IMR-90 (cell line): ENCODE data around the gene DUSP7. TPM values are rescaled to one million over a fixed set of nuclear protein-coding genes. Genes with fewer than 3 reads are reported as not detected.

Experiments
- ATAC-seq: fragments of 200-7000 bp; cut with Tn5 transposase; 2 replicates; pipeline ENCODE4 v1.9.1; 2020; ENCODE audit warnings: low read depth, mild to moderate bottlenecking, moderate library complexity
- BruUV-seq: library from RNA; stranded (reverse); fragments of 400-500 nt; replicated peaks from 2 replicates; lab custom pipeline; 2021; lab: Mats Ljungman, UMichigan
- CTCF ChIA-PET: fragments of 300-600 bp; formaldehyde crosslinking; extraction: SDS; loops from one replicate; lab custom pipeline; 2021; ENCODE audit warnings: antibody characterized with exemption; lab: Yijun Ruan, JAX
- POLR2A ChIA-PET: fragments of 300-600 bp; sonication (Branson Sonifier 250); formaldehyde crosslinking; loops from one replicate; lab custom pipeline; 2022; ENCODE audit warnings: antibody characterized with exemption; ENCODE audit not compliant: unreplicated experiment; lab: Charles Lee
- DNase-seq: peaks from one replicate; pipeline ENCODE4 v3.0.0; 2013
- H2AFZ ChIP-seq: replicated peaks from 2 replicates; pipeline ENCODE3; 2013; ENCODE audit warnings: low read length, mild to moderate bottlenecking; ENCODE audit not compliant: poor library complexity
- H2AK5ac ChIP-seq: 2 replicates; pipeline ENCODE4 v1.6.1; 2013; ENCODE audit warnings: low read depth, low read length, inconsistent platforms
- H2AK9ac ChIP-seq: replicated peaks from 2 replicates; pipeline ENCODE3; 2013; ENCODE audit warnings: mild to moderate bottlenecking, low read depth, low read length, moderate library complexity; ENCODE audit not compliant: poor library complexity
- H2BK120ac ChIP-seq: 2 replicates; pipeline ENCODE4 v1.6.1; 2013; ENCODE audit warnings: low read depth, low read length, inconsistent platforms
- H2BK15ac ChIP-seq: 3 replicates; pipeline ENCODE4 v1.6.1; 2013; ENCODE audit warnings: low read depth, low read length, inconsistent platforms
- H2BK20ac ChIP-seq: 2 replicates; pipeline ENCODE4 v1.6.1; 2013; ENCODE audit warnings: low read depth, mild to moderate bottlenecking, inconsistent platforms, low read length, moderate library complexity
- H2BK5ac ChIP-seq: 2 replicates; pipeline ENCODE4 v1.6.1; 2013; ENCODE audit warnings: mild to moderate bottlenecking, low read depth, low read length, inconsistent platforms; ENCODE audit not compliant: poor library complexity, severe bottlenecking
- H3K14ac ChIP-seq: replicated peaks from 2 replicates; pipeline ENCODE4 v1.6.1; 2013; ENCODE audit warnings: low read depth, low read length, inconsistent platforms
- H3K18ac ChIP-seq: 2 replicates; pipeline ENCODE4 v1.6.1; 2013; ENCODE audit warnings: low read depth, low read length, control low read depth
- H3K23ac ChIP-seq: 2 replicates; pipeline ENCODE4 v1.6.1; 2013; ENCODE audit warnings: low read depth, low read length, inconsistent platforms
- H3K27ac ChIP-seq: 2 replicates; pipeline ENCODE4 v1.5.1; 2013; ENCODE audit warnings: mild to moderate bottlenecking, control low read depth, low read length; ENCODE audit not compliant: insufficient read depth
- H3K27me3 ChIP-seq: 2 replicates; pipeline ENCODE4 v1.6.1; 2013; ENCODE audit warnings: low read length; ENCODE audit not compliant: control insufficient read depth, insufficient read depth
- H3K36me3 ChIP-seq: 2 replicates; pipeline ENCODE4 v1.6.1; 2013; ENCODE audit warnings: low read length, mixed read lengths; ENCODE audit not compliant: control insufficient read depth, insufficient read depth
- H3K4ac ChIP-seq: 2 replicates; pipeline ENCODE4 v1.6.1; 2013; ENCODE audit warnings: low read depth, low read length, inconsistent platforms
- H3K4me1 ChIP-seq: 2 replicates; pipeline ENCODE4 v1.6.1; 2013; ENCODE audit warnings: low read length, mixed read lengths; ENCODE audit not compliant: control insufficient read depth, insufficient read depth
- H3K4me2 ChIP-seq: 2 replicates; pipeline ENCODE4 v1.6.1; 2013; ENCODE audit warnings: low read depth, mild to moderate bottlenecking, control low read depth, low read length, moderate library complexity
- H3K4me3 ChIP-seq: 2 replicates; pipeline ENCODE4 v1.5.1; 2013; ENCODE audit warnings: low read depth, mild to moderate bottlenecking, control low read depth, low read length, moderate library complexity; ENCODE audit not compliant: insufficient read depth
- H3K56ac ChIP-seq: 2 replicates; pipeline ENCODE4 v1.6.1; 2013; ENCODE audit warnings: low read length, inconsistent platforms; ENCODE audit not compliant: insufficient read depth; ENCODE audit errors: extremely low read depth
- H3K79me1 ChIP-seq, 2 experiments: 2 replicates each; pipeline ENCODE4 v1.6.1; 2013; ENCODE audit warnings: low read length in 2 of 2, inconsistent platforms in 1 of 2, low read depth in 1 of 2
- H3K9ac ChIP-seq: 2 replicates; pipeline ENCODE4 v1.6.1; 2013; ENCODE audit warnings: low read depth, low read length, control low read depth
- H3K9me1 ChIP-seq: 2 replicates; pipeline ENCODE4 v1.6.1; 2013; ENCODE audit warnings: low read length, inconsistent platforms; ENCODE audit not compliant: insufficient read depth
- H3K9me3 ChIP-seq: 2 replicates; pipeline ENCODE4 v1.6.1; 2013; ENCODE audit warnings: low read length; ENCODE audit not compliant: control insufficient read depth, insufficient read depth
- H4K20me1 ChIP-seq: 2 replicates; pipeline ENCODE4 v1.6.1; 2013; ENCODE audit warnings: low read length, inconsistent platforms; ENCODE audit not compliant: insufficient read depth
- H4K5ac ChIP-seq: 2 replicates; pipeline ENCODE4 v1.6.1; 2013; ENCODE audit warnings: mild to moderate bottlenecking, low read depth, low read length, control low read depth
- H4K8ac ChIP-seq, 2 experiments: 2 replicates each; pipeline ENCODE4 v1.6.1; 2013; ENCODE audit warnings: low read depth in 2 of 2, low read length in 2 of 2, control low read depth in 1 of 2, inconsistent platforms in 1 of 2
- H4K91ac ChIP-seq: 2 replicates; pipeline ENCODE4 v1.6.1; 2013; ENCODE audit warnings: low read depth, low read length, inconsistent platforms; ENCODE audit not compliant: insufficient read depth
- BHLHE40 ChIP-seq: fragments of 150-350 bp; IDR thresholded peaks from 2 replicates; pipeline ENCODE4 v1.6.1; 2016; ENCODE audit warnings: mild to moderate bottlenecking, low read depth, low read length
- CEBPB ChIP-seq: IDR thresholded peaks from 2 replicates; pipeline ENCODE4 v1.6.1; 2012; ENCODE audit warnings: low read depth, low read length, improper control_type of control experiment
- CHD1 ChIP-seq: IDR thresholded peaks from 2 replicates; pipeline ENCODE4 v1.6.1; 2012; ENCODE audit warnings: low read depth, low read length, improper control_type of control experiment
- CTCF ChIP-seq: conservative IDR thresholded peaks from 2 replicates; pipeline ENCODE4 v1.5.1; 2012; ENCODE audit warnings: mild to moderate bottlenecking, low read depth, low read length, improper control_type of control experiment
- FOS ChIP-seq: fragments of 150-350 bp; IDR thresholded peaks from 2 replicates; pipeline ENCODE4 v1.6.1; 2016; ENCODE audit warnings: low read depth, low read length
- MAFK ChIP-seq: IDR thresholded peaks from 2 replicates; pipeline ENCODE4 v1.6.1; 2012; ENCODE audit warnings: low read depth, low read length, improper control_type of control experiment
- MAZ ChIP-seq: IDR thresholded peaks from 2 replicates; pipeline ENCODE4 v1.6.1; 2012; ENCODE audit warnings: low read depth, mild to moderate bottlenecking, low read length, improper control_type of control experiment, moderate library complexity, borderline replicate concordance
- MXI1 ChIP-seq: IDR thresholded peaks from 2 replicates; pipeline ENCODE4 v1.6.1; 2012; ENCODE audit warnings: low read depth, mild to moderate bottlenecking, low read length, moderate library complexity, borderline replicate concordance
- NFE2L2 ChIP-seq: fragments of 150-350 bp; IDR thresholded peaks from 2 replicates; pipeline ENCODE4 v1.6.1; 2016; ENCODE audit warnings: low read depth, mild to moderate bottlenecking, low read length
- POLR2A ChIP-seq: IDR thresholded peaks from 2 replicates; pipeline ENCODE4 v1.6.1; 2012; ENCODE audit warnings: mild to moderate bottlenecking, low read depth, low read length
- RAD21 ChIP-seq: IDR thresholded peaks from 2 replicates; pipeline ENCODE4 v1.6.1; 2012; ENCODE audit warnings: low read length, improper control_type of control experiment
- RCOR1 ChIP-seq: IDR thresholded peaks from 2 replicates; pipeline ENCODE4 v1.6.1; 2012; ENCODE audit warnings: mild to moderate bottlenecking, low read length, improper control_type of control experiment; ENCODE audit not compliant: insufficient replicate concordance
- RFX5 ChIP-seq: IDR thresholded peaks from 2 replicates; pipeline ENCODE4 v1.8.0; 2012; ENCODE audit warnings: low read depth, mild to moderate bottlenecking, low read length, moderate library complexity
- USF2 ChIP-seq: fragments of 150-350 bp; IDR thresholded peaks from 2 replicates; pipeline ENCODE4 v1.6.1; 2017; ENCODE audit warnings: mild to moderate bottlenecking, antibody characterized with exemption, low read length, low read depth
- whole genome bisulfite sequencing, 2 experiments: methylation state at CpG; one replicate each; pipeline versions ENCODE4 v1.1.5 to v1.1.7; 2013; ENCODE audit warnings: missing lambda C conversion rate in 2 of 2; ENCODE audit not compliant: insufficient read length in 1 of 2; ENCODE audit errors: extremely low coverage in 2 of 2; 5-methylcytosine and 5-hydroxymethylcytosine counted together
- dilution Hi-C: fragments of 300-500 bp; cut with HindIII; formaldehyde crosslinking; loops from one replicate; pipeline ENCODE4 v1.14.3; 2018; ENCODE audit warnings: low sequenced_read_pairs; ENCODE audit not compliant: unreplicated experiment
- in situ Hi-C: fragments of 300-500 bp; cut with MboI; formaldehyde crosslinking; loops from 3 replicates; pipeline ENCODE4 v1.14.3; 2019; ENCODE audit warnings: low sequenced_read_pairs, inconsistent platforms, mixed read lengths
- intact Hi-C: fragments of 100-400 bp; cut with micrococcal nuclease; formaldehyde crosslinking; loops from 2 replicates; pipeline ENCODE4 v1.10.0; 2022
- polyA plus RNA-seq, 3 experiments: library from polyadenylated mRNA; depleted of rRNA; stranded (reverse); fragments of >200 nt; gene quantifications; 2 replicates each; pipeline ENCODE4 v1.2.3, GENCODE V29; 2012; ENCODE audit warnings: low replicate concordance in 1 of 3
- total RNA-seq: library from RNA; depleted of rRNA; stranded (reverse); fragments of >200 nt; gene quantifications from 2 replicates; pipeline ENCODE4 v1.2.3, GENCODE V29; 2012
- TF ChIP-seq, protein P1 (sequence below): fragments of 150-350 bp; IDR thresholded peaks from 2 replicates; pipeline ENCODE4 v1.6.1; 2016; ENCODE audit warnings: low read depth, mild to moderate bottlenecking, low read length, moderate library complexity, borderline replicate concordance

DUSP7 gene
- total and polyA plus RNA-seq, 2 of the 4 experiments (the other 2 are of a cell fraction), result 9.3 to 24.0 TPM

GRCh38 chr3:52070724-52071621 is 14.6 kb upstream of the DUSP7 start:
- Histone ChIP-seq H3K79me1 (no peaks in the 10 kb centered on the region), H2BK120ac (no peak overlapping the region), H3K4me3 (no peak overlapping the region), H4K91ac (no peak overlapping the region), H3K4me2 (no peak overlapping the region), H3K4ac (no peak overlapping the region), H3K36me3 (peaks cover 4% of the 10 kb centered on the region; the same call in 1 of the 2 replicates), H2AK5ac (no peak overlapping the region), H3K9me1 (no peaks in the 10 kb centered on the region; the same call in 1 of the 2 replicates), H2BK5ac (no peak overlapping the region), H4K5ac (no peak overlapping the region), H3K9me3 (no peaks in the 10 kb centered on the region), H3K18ac (no peak overlapping the region), H2BK15ac (no peak overlapping the region), H3K4me1 (peaks cover 3% of the 10 kb centered on the region; the same call in 1 of the 2 replicates), H2AK9ac (no peak overlapping the region), H3K9ac (no peak overlapping the region), H3K14ac (no peak overlapping the region), H4K8ac (no peak overlapping the region), H3K56ac (no peak overlapping the region), H2BK20ac (no peak overlapping the region), H4K20me1 (no peaks in the 10 kb centered on the region; the same call in 1 of the 2 replicates), H3K27ac (no peak overlapping the region), H2AFZ (no peak overlapping the region), H3K27me3 (no peaks in the 10 kb centered on the region; the same call in 1 of the 2 replicates), H3K23ac (no peak overlapping the region)
- dilution Hi-C loops, result no loop called here
- BruUV-seq, result no TSS peak
- no peak for ATAC-seq
- in situ Hi-C loops, result no loop called here
- DNase-seq, result no peak
- intact Hi-C loops, result no loop called here
- ChIA-PET POLR2A (no interaction called here), CTCF (no interaction called here)
- 81% methylated on average over 5 of the region's 22 CpGs; no CpG with 5 or more reads in 1 of the 2 experiments for WGBS, 2 experiments
- TF ChIP-seq MXI1 (no peak), RAD21 (no peak), NFE2L2 (no peak), BHLHE40 (no peak), CTCF (no peak), POLR2A (no peak), RFX5 (no peak), RCOR1 (no peak), CHD1 (no peak), USF2 (no peak), FOS (no peak), CEBPB (no peak), MAFK (no peak), MAZ (no peak)
- TF ChIP-seq, protein P1, sequence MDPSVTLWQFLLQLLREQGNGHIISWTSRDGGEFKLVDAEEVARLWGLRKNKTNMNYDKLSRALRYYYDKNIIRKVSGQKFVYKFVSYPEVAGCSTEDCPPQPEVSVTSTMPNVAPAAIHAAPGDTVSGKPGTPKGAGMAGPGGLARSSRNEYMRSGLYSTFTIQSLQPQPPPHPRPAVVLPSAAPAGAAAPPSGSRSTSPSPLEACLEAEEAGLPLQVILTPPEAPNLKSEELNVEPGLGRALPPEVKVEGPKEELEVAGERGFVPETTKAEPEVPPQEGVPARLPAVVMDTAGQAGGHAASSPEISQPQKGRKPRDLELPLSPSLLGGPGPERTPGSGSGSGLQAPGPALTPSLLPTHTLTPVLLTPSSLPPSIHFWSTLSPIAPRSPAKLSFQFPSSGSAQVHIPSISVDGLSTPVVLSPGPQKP, result no peak
